RPMI8226 (cell line): ENCODE measurements around the gene FTO.

Source experiments
- DNase-seq: peaks from one replicate; pipeline ENCODE4 v3.0.0-alpha.2; 2015

FTO gene

DNA sequence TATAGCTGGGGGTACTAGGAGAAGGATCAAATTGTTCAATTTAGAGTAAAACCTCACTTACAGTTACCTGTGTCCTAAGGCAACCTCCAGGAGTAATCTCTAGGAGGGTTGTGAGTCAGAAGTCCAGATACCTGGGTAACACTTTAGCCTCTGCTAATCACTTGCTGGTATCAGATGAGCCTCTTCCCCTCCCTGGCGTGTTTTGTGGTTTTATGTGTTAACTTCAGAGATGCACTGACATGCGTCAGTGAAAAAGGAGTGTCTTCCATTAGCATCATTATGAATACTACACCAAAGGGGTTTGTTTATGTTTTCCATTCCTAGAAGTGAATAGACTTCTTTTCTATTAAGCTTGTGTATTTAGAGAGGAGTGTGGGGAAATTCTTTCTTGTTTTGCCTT is 208.2 kb downstream of the FTO start:
- DNase-seq: no peak

DNA sequence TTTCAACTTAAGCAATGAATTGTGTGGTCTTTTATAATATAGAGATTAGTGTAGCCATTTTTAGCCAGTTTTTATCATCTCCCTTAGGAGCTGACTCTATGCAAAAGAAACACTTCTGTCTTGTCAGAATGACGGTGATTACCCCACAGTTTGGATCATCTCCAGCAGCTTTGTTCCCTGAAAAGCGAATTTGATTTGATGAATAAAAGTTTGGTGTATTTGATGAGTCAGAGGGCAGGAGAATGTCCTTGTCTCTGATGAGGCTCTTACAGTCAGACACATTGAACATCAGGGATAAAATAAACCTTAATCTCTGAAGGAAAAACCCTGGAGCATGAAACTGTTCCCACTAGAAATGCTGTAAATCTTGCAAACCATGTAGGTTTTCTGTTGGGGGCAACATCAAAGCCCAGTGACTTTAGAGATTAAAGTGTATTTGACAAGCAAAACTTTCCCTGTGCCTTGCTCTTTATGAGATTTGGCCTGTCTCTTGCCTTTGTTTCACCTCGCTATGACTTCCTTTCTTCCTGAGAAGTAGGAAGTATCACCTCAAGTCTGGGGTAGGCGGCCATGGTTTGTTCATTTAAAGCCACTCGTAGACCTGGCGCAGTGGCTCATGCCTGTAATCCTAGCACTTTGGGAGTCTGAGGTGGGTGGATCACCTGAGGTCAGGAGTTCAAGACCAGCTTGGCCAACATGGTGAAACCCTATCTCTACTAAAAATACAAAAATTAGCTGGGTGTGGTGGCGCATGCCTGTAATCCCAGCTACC is 209.3 kb downstream of the FTO start:
- no peak for DNase-seq

DNA sequence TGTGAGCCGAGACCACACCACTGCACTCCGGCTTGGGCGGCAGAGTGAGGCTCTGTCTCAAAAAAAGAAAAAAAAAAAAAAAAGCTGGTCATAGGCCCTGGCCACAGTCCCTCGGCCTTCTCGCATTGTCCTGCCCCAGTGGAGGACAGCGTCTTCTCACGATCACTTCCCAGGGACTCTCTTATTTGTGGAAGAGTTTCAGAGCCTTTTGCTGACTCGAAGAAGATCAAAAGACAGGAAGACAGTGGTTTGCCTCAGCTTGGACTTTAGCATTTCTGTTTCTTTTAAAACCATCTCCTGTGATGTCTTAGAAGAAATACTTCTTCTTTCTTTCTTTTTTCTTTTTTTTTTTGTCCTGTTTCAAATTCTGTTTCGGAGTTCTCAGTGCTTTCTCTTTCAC is 210.0 kb downstream of the FTO start:
- DNase-seq: no peak

DNA sequence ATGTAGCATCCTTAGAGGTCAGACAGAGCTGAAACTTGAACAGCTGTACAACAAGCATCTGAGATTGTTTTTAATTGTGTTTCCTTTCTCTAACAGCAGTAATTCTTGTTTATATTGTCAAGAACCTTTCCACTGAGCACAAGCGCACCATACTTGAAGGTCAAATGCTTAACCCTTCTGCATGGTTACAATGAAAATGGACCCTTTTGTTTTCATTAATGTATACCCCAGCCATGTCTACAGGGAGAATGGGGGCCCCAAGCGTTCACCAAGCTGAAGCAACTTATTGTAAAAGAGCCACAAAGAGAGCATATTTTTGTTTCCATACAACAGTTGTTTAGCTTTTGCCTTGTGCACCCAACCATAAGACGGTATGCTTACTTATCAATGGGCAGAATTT is 210.8 kb downstream of the FTO start:
- no peak for DNase-seq

DNA sequence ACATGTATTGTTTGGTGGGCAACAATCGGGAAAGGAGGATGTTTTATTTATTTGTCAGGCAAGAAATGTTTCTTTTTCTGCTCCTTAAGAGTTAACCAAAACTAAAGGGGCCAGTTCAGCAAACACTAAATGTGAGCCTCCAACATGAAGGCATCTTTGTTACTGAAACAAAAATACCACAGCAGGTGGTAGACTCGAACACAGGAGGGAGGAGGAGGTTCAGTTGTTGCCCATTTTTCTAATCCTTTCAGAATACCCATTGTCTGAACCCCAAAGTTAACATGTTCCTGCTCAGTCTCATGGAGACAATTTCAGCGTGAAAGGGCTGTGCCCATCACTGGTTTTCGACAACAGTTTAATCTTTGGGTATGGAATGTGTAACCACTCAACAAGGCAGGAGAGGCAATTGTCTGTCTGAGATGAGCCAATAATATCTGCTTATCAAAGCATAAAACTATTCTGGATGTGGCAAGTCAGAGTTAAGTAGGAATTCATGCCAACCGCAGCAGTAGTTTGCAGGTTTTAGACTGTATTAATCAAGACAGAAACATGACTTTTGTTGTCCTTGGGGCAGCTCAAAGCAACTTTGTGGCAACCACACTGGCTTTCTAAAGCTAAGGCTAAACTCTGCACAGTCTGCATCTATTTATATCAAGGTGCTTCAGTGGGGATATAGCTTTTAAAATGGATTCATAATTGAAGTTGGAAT is 211.7 kb downstream of the FTO start:
- DNase-seq: no peak

DNA sequence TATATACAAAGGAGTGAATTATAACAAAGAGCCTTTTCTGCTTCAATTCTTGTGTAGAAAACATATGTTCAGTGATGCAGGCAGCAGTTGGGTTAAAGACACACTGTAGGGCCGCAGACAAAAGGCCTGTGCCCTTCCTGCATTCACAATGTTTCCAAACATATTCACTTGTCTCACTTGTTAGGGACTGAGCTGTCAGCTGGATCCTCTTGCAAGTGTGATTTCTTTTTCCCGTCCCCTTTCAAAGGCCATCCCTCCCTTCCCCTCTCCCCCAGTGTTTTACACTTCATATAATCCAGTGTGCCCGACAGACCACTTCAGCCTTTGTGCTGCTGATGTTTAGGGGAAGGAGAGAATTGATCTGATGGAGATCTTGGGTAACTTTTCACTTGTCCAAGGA is 217.0 kb downstream of the FTO start:
- no peak for DNase-seq

DNA sequence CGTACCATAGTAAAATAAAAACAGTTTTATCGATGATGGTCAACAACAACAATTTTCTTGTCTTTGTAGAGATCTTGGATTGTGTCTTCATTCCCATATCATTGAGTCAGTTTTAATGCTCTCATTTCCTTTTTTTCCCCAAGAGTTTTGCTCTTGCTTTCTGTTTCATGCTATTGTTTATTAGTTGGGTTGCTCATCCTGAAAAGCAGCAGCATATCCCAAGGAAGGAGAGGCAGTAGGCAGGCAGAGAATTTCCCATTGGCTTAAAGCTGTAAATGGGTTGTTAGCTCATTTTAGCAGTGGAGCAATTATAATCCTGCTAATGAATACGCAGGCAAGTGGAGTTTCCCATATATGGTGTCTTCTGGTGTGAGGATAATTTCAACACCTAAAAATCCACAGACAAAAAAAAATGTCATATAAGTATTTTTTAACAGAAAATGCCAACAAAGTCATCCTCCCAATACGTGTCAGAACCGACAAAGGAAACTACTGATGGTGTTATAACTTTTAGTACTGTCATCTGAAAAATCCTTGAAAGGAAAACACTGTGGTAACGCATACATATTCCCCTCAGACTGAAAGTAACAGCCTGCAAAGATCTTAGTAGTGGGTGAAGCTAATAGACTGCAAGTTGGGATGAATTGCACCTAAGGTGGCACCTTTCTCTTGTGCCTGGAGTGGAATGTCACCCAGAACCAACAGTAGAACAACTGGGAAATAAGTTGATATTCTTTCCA is 218.3 kb downstream of the FTO start:
- no peak for DNase-seq

DNA sequence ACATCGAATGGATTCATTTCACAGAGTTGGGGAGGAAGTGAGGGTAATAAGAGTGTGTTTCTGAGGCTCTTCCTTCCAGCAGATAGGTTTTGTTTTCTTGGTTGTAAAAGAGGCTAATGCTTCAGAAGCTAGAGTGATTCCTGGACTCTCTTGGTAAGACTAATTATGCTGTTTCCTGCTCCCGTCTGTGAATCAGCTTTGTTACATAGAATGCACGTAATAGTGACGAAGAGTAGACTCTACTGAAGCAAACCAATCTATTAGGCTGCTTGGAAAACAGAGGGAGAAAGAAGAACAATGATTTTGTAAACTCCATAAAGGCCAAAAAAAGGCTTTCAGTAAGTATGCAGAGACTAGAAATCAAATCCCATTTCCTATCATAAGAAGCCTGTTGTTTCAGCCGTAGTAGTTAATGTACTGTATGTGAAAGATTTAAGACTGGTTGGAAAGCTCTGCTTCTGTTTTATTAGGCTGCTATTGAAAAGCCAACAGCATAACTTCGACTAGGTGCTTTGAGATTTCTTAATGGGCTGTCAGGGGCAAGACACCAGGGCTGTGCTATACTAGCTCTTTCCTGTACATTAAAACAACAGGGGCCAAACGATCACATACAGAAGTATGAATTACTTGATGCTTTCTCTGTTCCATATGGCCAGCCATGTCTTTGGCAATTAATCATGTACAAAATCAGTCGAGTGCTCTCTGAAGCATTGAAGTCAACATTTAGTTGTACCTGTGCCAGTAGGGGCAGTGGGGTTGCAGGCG is 219.0 kb downstream of the FTO start:
- no peak for DNase-seq

DNA sequence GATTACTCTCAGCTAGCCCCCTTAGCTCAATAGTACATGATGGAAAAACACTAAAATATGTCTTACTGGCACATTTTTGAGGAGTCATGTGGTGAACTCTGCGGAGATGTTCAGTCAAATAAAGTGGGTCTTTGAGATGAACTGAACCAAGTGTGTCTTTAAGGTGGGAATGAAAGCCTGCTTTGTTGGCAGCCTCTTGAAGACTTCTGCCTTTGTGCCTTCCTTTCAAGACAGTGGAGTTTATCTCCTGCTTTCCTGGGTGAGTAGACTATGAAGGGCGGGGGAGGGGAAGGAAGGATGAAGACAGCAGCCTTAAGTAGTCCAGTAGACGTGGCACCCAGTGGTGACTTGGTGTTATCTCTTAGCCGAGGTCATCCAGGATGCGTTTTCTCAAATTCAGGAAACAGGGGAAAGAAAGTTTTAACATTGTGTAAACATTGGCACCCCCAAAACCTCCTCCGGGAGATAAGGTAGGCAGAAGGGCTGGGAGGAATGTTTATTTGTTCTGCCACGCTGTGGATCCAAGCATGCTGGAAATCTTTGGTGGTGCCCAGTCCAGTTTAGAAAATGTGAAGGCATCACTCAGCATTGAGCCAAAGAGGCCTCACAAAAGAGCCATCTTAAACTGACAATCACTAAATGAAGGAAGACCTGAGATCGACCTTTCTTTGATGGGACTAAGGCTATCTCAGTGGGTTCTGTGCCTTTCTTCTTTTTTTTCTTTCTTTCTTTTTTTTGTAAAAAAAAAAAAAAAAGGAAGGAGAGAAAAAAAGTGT is 220.6 kb downstream of the FTO start:
- DNase-seq: no peak

DNA sequence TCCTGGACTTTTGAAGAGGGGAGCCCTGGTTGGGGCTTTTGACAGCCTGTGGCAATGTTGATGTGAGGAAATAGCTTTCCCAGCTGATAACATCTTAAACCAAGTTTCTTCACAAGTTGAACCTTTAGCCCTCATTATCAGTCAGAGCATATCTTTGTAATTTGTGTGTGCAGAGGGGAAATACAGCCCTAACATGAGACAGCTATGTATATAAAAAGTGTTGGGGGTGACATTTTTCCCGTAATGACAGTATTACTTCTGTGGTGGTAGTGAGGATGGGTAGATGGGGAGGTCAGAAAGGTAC is 221.1 kb downstream of the FTO start:
- no peak for DNase-seq

DNA sequence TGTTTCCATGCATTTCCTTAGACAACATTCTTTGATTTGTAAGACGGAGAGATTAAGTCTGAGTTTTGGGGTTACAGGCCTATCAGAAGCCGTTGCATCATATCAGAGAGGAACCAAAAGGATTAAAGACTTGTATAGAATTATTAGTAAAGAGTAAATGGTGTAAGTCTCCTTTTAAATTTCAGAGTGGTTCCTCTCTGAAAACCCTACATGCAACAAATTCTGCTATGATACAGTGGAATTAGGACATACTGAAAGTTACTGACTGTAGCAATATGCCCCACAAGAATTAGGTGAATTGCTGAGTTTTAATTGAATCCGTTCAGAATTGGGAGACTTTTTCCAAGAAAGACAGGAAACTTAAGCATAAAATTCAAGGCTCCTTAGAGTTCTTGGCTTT is 221.6 kb downstream of the FTO start:
- DNase-seq: no peak

DNA sequence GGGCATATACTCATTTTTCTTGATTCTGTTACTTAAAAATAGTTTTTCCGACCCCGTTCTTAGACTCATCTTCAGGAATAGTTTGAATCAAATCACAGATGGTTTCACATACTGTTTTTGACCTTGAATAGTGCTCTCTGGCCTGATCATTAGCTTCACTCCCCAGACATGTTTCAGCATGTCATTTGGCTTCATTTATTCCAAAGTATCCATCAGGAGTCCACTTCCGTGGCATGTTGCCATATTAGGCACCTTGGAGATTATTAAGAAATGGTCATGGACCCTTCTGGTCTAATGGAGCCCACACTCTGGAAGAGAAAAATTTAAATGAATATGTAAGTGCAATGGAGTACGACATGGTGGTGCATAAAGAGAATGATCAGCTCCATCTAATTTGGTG is 222.3 kb downstream of the FTO start:
- no peak for DNase-seq

DNA sequence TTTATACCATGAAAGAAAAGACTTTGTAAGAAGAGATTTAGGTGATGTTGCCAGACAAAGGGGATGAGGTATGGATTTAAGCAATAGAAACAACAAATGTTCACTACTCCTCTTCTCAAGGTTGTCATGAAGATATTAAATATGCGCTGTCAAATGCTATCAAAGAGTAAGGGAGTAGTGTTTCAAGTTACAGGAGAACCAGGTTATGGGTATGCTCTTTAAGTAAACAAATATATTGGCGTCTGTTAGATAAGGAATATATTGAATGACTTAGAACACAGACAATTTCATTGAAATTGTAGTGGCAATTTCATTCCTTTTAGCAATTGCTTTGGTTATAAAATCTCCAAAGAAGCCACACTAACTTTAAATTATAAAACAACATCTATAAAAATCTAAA is 229.0 kb downstream of the FTO start:
- DNase-seq: no peak

DNA sequence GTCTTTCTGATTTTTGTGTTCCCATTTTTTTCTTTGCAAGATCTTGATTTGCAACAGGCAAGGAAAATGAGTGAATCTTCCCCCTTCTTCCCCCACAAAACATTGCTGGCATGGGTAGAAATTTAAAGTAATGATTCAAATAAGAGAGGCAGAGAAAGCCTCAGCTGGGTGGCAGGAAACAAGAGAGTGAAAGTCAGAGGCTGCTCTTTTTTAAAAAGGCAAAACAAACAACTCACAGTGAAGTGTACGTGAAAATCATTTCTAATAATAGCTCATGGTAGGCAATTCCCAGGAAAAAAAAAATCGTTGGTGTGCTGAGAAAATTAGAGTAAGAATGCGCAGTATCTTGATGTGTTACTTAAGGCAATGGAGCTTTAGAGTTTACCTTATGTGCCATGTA is 229.5 kb downstream of the FTO start:
- no peak for DNase-seq

DNA sequence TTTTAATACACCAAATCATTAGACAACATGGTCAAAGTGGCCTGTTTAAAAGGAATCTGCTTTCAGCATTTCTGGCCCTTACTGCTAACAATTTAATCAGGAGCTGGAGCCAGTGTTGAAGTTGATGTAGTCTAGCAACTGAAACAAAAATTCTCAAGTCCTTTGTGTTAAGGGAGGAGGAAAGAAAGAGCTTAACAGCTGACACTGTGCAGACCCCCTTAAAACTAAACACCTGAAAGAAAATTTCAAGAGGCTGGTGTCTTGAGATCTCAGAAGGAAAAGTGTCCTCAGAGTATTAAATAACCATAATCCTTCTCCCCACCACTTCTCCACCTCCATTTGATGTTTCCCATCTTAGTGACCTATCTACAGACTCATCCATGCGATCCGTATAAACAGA is 232.1 kb downstream of the FTO start:
- DNase-seq: no peak

DNA sequence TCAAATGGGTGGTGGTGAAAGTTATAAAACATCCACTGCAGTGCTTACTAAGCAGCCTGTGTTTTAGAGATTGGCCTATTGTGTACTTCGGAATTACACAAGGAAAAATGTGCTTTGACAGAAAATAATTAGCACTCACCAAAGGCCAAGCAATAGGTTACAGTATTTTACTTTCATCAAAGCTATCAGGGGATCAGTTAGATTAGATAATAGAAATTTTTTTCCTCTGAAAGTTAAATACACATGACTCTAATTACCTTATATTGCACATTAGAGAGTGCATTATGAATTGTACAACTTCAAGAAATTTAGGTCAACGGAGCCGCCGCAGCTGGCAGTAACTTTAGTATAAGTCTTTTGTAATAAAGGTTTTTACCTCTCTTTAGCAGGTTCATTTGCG is 232.6 kb downstream of the FTO start:
- no peak for DNase-seq

DNA sequence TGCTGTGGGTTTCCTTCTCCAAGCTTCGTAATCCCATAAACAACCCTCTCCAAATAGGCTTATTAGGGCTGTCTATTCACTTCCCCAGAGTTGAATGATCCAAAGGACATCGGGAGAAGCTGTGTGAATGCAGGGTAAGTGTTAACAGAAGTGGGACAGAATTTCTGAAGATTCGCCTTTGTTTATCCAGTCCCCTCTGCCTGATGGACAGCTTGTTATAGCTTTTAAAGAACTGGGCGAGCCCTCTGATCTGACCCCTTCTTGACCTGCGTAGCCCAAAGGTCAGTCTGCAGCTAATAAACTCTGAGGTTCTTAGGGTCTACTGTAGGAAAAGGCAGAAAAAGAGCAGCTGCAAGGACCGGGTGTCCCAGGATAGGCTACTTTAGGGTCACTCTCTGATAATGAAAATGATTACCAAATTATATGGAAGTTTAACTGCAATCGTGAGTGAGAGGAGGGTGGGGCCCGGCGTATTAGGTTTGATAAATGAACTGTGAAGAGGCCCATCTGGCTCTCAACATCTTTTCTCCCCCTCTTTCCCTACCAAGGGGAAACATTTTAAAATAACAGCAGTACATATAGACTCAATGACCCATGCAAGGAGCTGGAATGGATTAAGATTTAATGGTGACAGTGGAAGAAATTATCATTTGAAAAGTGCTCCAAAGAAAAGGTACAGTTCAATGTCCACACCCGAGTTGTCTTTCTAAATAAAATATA is 233.4 kb downstream of the FTO start:
- no peak for DNase-seq

DNA sequence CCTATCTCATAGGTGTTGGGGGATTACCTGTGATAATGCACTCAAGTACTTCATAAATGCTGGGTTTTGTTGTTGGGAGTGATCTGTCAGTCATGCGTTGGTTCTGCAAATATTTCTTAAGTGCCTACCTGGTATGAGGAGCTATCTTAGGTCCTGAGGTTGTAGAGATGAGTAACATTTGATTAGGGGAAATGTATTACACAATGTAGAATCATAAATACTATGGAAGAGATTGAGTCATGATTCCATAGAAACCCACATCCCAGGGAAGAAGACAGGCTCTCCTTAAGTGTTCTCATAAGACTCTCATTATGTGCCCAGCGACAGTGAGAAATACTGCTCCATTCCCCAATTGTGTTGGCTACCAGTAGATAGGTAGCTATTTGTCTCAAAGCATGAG is 240.1 kb downstream of the FTO start:
- no peak for DNase-seq

DNA sequence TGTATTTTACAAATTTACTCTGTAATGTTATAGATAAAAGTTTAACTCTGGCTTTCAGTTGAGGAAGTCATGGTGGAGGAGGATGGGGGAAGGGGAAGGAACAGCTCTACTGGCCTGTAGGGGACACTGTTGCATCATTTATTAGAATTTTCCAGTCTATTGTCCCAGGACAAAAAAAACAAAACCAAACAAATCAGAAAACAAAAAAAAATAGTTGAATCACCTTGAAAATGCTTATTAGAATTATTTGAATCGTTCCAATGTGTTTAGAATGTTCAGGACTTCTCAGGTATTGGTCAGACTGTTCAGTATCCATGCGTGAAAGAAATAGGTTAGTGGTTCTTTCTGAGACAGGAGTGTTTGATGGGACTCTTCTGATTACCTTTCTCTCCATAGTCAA is 242.0 kb downstream of the FTO start:
- peak; percentile 40 for DNase-seq

DNA sequence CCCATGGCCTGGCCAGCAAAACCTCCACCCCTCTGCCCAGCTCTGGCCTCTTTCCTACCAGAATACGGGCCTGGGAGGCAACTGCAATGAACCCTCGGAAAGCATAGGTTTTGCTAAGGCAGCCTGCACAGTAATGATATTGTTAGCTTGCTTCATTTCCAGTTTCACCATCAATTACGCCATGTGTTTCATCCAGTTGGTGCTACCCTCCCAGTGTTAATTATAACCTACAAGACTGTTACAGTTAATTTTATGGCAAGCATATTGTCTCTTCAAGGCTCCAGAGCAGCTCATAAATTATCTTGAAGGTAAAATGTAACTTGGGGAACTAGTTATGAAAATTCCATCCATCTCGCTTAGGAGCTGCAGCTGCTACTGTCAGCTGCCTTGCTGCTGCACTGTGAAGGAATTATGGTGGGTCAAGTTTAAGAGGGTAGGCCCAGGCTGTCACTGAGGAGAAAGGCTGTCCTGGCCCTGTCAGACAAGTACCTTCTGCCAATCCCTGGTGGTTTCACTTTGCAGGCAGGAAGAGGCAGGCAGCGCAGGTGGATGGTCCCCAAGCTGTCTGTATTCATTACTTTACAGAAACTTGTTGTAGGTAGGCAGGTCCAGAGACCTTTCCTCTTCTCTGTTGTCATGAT is 242.9 kb downstream of the FTO start:
- no peak for DNase-seq

DNA sequence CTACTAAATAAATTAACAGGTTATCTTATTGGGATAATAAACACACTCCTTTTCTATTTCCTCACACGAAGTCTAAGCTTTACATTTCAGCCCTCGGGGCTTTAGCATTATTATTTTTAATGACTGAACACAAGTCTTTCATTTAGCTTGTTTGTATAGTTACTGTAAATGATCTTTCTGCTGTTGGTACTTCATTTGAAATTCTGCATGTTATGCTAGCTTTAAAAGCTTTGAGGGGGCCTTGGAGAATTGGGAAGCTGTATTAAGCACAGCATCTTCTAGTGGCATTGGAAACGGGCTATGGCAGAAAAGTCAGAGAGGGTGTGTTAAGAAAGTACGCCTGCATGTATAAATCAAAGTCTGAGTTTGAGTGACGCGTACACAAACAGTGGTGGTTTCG is 243.7 kb downstream of the FTO start:
- no peak for DNase-seq

DNA sequence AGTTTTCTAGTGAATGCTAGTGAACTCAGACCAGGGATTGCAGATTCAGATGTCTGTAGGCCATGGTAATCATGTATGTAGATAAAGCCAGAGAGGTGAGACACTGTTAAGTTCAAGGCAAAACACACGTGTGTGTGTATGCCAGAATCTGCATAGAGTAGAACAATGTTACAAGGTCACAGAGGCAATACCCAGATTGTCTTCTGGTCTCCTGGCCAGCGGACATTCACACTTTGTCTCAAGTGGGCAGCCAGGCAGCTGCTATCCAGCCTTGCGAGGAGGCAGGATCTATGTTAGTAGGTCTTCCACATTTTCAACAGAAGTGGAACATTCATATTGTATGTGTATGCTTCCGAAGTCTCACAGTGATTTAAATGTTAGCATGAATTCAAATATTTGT is 244.4 kb downstream of the FTO start:
- no peak for DNase-seq
